Brain microvascular endothelial cell (primary cell): ENCODE results near the gene TRPM2.
"Not testable (repeated sequence)": the region's sequence is repeated elsewhere in the genome, so short reads cannot be mapped to it uniquely, and the experiment has no call there.

Source experiments
- DNase-seq: peaks from one replicate; pipeline ENCODE4 v3.0.0-alpha.2; 2020
- H3K27ac ChIP-seq: fragments of 250-450 bp; sonication (Bioruptor Pico); 2 replicates; pipeline ENCODE4 v1.5.1; 2020; ENCODE audit warnings: mild to moderate bottlenecking, moderate library complexity
- H3K27me3 ChIP-seq: fragments of 250-450 bp; sonication (Bioruptor Pico); replicated peaks from 2 replicates; pipeline ENCODE4 v1.5.1; 2020; ENCODE audit warnings: mild to moderate bottlenecking
- H3K36me3 ChIP-seq: fragments of 250-450 bp; sonication (Bioruptor Pico); replicated peaks from 2 replicates; pipeline ENCODE4 v1.5.1; 2020; ENCODE audit warnings: mild to moderate bottlenecking
- H3K4me3 ChIP-seq: 2 replicates; pipeline ENCODE4 v1.5.1; 2011; ENCODE audit warnings: low read depth, mild to moderate bottlenecking, control low read depth, low read length, moderate library complexity
- in situ Hi-C: cut with HindIII; loops from 2 replicates; pipeline ENCODE4 v1.10.0; 2017; ENCODE audit warnings: low sequenced_read_pairs, low pct_ligation_motif_present
- TF ChIP-seq, protein P1 (sequence below): IDR thresholded peaks from 2 replicates; pipeline ENCODE4 v1.5.1; 2011; ENCODE audit warnings: low read depth, mild to moderate bottlenecking, moderate library complexity, low read length, control low read depth, inconsistent platforms; ENCODE audit errors: missing control alignments

Gene TRPM2

GRCh38 chr21:44478124-44478800 lies 124.8 kb downstream of the TRPM2 start:
- in situ Hi-C loops, result no loop called here
- Histone ChIP-seq H3K27me3 (no peaks in the 10 kb centered on the region), H3K4me3 (no peak overlapping the region), H3K27ac (no peak overlapping the region), H3K36me3 (no peaks in the 10 kb centered on the region)
- DNase-seq, result no peak
- TF ChIP-seq, protein P1, sequence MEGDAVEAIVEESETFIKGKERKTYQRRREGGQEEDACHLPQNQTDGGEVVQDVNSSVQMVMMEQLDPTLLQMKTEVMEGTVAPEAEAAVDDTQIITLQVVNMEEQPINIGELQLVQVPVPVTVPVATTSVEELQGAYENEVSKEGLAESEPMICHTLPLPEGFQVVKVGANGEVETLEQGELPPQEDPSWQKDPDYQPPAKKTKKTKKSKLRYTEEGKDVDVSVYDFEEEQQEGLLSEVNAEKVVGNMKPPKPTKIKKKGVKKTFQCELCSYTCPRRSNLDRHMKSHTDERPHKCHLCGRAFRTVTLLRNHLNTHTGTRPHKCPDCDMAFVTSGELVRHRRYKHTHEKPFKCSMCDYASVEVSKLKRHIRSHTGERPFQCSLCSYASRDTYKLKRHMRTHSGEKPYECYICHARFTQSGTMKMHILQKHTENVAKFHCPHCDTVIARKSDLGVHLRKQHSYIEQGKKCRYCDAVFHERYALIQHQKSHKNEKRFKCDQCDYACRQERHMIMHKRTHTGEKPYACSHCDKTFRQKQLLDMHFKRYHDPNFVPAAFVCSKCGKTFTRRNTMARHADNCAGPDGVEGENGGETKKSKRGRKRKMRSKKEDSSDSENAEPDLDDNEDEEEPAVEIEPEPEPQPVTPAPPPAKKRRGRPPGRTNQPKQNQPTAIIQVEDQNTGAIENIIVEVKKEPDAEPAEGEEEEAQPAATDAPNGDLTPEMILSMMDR, result no peak

- TF ChIP-seq, protein P1, result no peak
- no peak overlapping the region for H3K4me3 ChIP-seq
- no peaks in the 10 kb centered on the region for H3K36me3 ChIP-seq
- no peak for DNase-seq
- no peak overlapping the region for H3K27ac ChIP-seq
- in situ Hi-C loops, result no loop called here
- no peaks in the 10 kb centered on the region for H3K27me3 ChIP-seq
Observed at GRCh38 chr21:44478801-44479167, 125.4 kb downstream of the TRPM2 start.

DNA sequence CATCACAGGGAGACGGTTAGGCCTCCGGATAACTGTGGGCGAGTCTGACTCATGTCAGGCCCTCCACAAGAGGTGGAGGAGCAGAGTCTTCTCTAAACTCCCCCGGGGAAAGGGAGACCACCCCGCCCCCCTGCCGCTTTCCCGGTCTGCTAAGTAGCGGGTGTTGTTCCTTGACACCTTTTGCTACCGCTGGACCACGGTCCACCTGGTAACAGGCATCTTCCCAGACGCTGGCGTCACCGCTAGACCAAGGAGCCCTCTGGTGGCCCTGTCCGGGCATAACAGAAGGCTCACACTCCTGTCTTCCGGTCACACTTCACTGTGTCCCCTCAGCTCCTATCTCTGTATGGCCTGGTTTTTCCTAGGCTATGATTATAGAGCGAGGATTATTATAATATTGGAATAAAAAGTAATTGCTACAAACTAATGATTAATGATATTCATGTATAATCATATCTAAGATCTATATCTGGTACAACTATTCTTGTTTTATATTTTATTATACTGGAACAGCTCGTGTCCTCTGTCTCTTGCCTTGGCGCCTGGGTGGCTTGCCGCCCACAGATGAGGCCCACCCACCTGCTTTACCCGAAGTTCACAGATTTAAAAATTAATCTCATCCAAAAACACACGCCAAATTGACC lies 126.3 kb downstream of the TRPM2 start:
- H3K27me3 ChIP-seq, H3K4me3 ChIP-seq, H3K27ac ChIP-seq, H3K36me3 ChIP-seq, in situ Hi-C loops: not testable (repeated sequence)
- TF ChIP-seq, protein P1, result peak; percentile 65
- DNase-seq, result peak; percentile 20

GRCh38 chr21:44480200-44481053 lies 127.0 kb downstream of the TRPM2 start:
- H3K27ac ChIP-seq, result no peak overlapping the region
- in situ Hi-C loops, result no loop called here

GRCh38 chr21:44482581-44483287 lies 129.3 kb downstream of the TRPM2 start:
- in situ Hi-C loops, result no loop called here
- Histone ChIP-seq H3K4me3 (no peak overlapping the region), H3K27ac (no peak overlapping the region), H3K27me3 (no peaks in the 10 kb centered on the region), H3K36me3 (no peaks in the 10 kb centered on the region)
- TF ChIP-seq, protein P1, result no peak
- DNase-seq, result no peak

More at GRCh38 chr21:44480200-44481053, 127.0 kb downstream of the TRPM2 start:
- Histone ChIP-seq H3K4me3 (no peak overlapping the region), H3K36me3 (no peaks in the 10 kb centered on the region), H3K27me3 (no peaks in the 10 kb centered on the region)
- DNase-seq, result no peak
- TF ChIP-seq, protein P1, result no peak
